ENCODE results near the gene PSTPIP2.

GRCh38 chr18:46001074-46001473, 71.0 kb downstream of the PSTPIP2 start:
- TF ChIP-seq, protein P1, sequence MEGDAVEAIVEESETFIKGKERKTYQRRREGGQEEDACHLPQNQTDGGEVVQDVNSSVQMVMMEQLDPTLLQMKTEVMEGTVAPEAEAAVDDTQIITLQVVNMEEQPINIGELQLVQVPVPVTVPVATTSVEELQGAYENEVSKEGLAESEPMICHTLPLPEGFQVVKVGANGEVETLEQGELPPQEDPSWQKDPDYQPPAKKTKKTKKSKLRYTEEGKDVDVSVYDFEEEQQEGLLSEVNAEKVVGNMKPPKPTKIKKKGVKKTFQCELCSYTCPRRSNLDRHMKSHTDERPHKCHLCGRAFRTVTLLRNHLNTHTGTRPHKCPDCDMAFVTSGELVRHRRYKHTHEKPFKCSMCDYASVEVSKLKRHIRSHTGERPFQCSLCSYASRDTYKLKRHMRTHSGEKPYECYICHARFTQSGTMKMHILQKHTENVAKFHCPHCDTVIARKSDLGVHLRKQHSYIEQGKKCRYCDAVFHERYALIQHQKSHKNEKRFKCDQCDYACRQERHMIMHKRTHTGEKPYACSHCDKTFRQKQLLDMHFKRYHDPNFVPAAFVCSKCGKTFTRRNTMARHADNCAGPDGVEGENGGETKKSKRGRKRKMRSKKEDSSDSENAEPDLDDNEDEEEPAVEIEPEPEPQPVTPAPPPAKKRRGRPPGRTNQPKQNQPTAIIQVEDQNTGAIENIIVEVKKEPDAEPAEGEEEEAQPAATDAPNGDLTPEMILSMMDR (IDR thresholded peaks at IDR 0.05; ENCODE audit: low read depth, low read length), result no peak
- no peak for TF ChIP-seq EZH2phosphoT487 (IDR thresholded peaks at IDR 0.05; ENCODE audit: low read depth)
